Calu3 (cell line): Measurements from ENCODE around the gene DRAP1. TPM values are rescaled to one million over a fixed set of nuclear protein-coding genes. Genes with fewer than 3 reads are reported as not detected.
"Not testable (repeated sequence)": the region's sequence is repeated elsewhere in the genome, so short reads cannot be mapped to it uniquely, and the experiment has no call there.

ENCODE experiments used
- BruUV-seq: library from RNA; stranded (reverse); fragments of 400-500 nt; replicated peaks from 2 replicates; lab custom pipeline; 2021; lab: Mats Ljungman, UMichigan
- CTCF ChIA-PET: fragments of 300-600 bp; sonication (Branson Sonifier 250); formaldehyde crosslinking; loops from one replicate; lab custom pipeline; 2022; ENCODE audit warnings: antibody characterized with exemption; lab: Charles Lee
- DNase-seq: peaks from one replicate; pipeline ENCODE4 v3.0.0; 2022
- H3K27ac Mint-ChIP-seq: one replicate; pipeline ENCODE4 v1.8.0; 2022; ENCODE audit warnings: mixed read lengths; ENCODE audit not compliant: unreplicated experiment
- H3K27me3 Mint-ChIP-seq: one replicate; pipeline ENCODE4 v1.8.0; 2022; ENCODE audit warnings: mixed read lengths; ENCODE audit not compliant: unreplicated experiment
- H3K36me3 Mint-ChIP-seq: one replicate; pipeline ENCODE4 v1.8.0; 2022; ENCODE audit warnings: mild to moderate bottlenecking, moderate library complexity, mixed read lengths; ENCODE audit not compliant: insufficient read depth, unreplicated experiment
- H3K4me1 Mint-ChIP-seq: one replicate; pipeline ENCODE4 v1.8.0; 2022; ENCODE audit warnings: mild to moderate bottlenecking, low read depth, mixed read lengths; ENCODE audit not compliant: unreplicated experiment
- H3K4me3 Mint-ChIP-seq: one replicate; pipeline ENCODE4 v1.8.0; 2022; ENCODE audit warnings: mild to moderate bottlenecking, low read depth, moderate library complexity, mixed read lengths; ENCODE audit not compliant: unreplicated experiment
- H3K9me3 Mint-ChIP-seq: one replicate; pipeline ENCODE4 v1.8.0; 2022; ENCODE audit warnings: low read depth, mixed read lengths; ENCODE audit not compliant: unreplicated experiment
- CTCF ChIP-seq: fragments of 200-600 bp; IDR thresholded peaks from one replicate; pipeline ENCODE4 v1.8.0; 2022; ENCODE audit warnings: antibody characterized with exemption; ENCODE audit not compliant: unreplicated experiment
- intact Hi-C: fragments of 100-400 bp; cut with micrococcal nuclease; formaldehyde crosslinking; loops from one replicate; pipeline ENCODE4 v1.10.0; 2022; ENCODE audit not compliant: unreplicated experiment
- total RNA-seq: library from RNA; stranded (reverse); gene quantifications from 2 replicates; pipeline ENCODE4 v1.2.3, GENCODE V29; 2022

Gene DRAP1
- total RNA-seq, 1 experiment from 2014 or later: 114 TPM

- Mint-ChIP-seq H3K9me3 (no peaks in the 10 kb centered on the region), H3K4me1 (peaks cover 54% of the 10 kb centered on the region), H3K27ac (peak within 1 kb of the TSS; percentile 92), H3K4me3 (peak within 1 kb of the TSS; percentile 83), H3K36me3 (peaks cover 90% of the 10 kb centered on the region), H3K27me3 (no peaks in the 10 kb centered on the region)
- TF ChIP-seq CTCF: no peak
- DNase-seq: peak; percentile 97
- CTCF ChIA-PET: interaction anchor here (0.6 to 2.1 kb wide), 15 partner anchors 8 to 184 kb away, joined by 3 to 8 read pairs (median 4); partner anchors contain the start of genes BANF1, EIF1AD, FOSL1 and MUS81
- intact Hi-C loops: no loop called here
- BruUV-seq: no TSS peak
Measured at GRCh38 chr11:65890324-65891218, 28.7 kb upstream of the DRAP1 start, which contains the start of gene CCDC85B. TSS of gene CCDC85B (plus strand) at chr11:65890673. CDS start at chr11:65890784, 111 bp downstream.

GRCh38 chr11:65891219-65892136 is 27.7 kb upstream of the DRAP1 start:
- CTCF ChIA-PET: interaction anchor here (0.7 to 2.1 kb wide), 10 partner anchors 9 to 131 kb away, joined by 3 to 8 read pairs (median 3); partner anchors contain the start of genes FOSL1 and MUS81
- TSS peak; percentile 70 for BruUV-seq
- H3K9me3 Mint-ChIP-seq: no peaks in the 10 kb centered on the region
- intact Hi-C loops: no loop called here
- DNase-seq: peak; percentile 60
- H3K27me3 Mint-ChIP-seq: no peaks in the 10 kb centered on the region
- H3K4me1 Mint-ChIP-seq: peaks cover 59% of the 10 kb centered on the region
- no peak for TF ChIP-seq CTCF
- H3K4me3 Mint-ChIP-seq: peak overlapping the region; percentile 83
- peak overlapping the region; percentile 25 for H3K27ac Mint-ChIP-seq
- H3K36me3 Mint-ChIP-seq: peaks cover 98% of the 10 kb centered on the region

- Mint-ChIP-seq H3K27ac (peak overlapping the region; percentile 25), H3K4me1 (peaks cover 59% of the 10 kb centered on the region), H3K36me3 (peaks cover 98% of the 10 kb centered on the region), H3K4me3 (peak overlapping the region; percentile 83)
- CTCF ChIA-PET: interaction anchor here (0.9 to 2.1 kb wide), 4 partner anchors 8 to 32 kb away, joined by 3 to 8 read pairs (median 4); partner anchors contain the start of genes FOSL1 and MUS81
- DNase-seq, BruUV-seq, H3K27me3 Mint-ChIP-seq, H3K9me3 Mint-ChIP-seq, intact Hi-C loops: not testable (repeated sequence)
Measured at GRCh38 chr11:65892137-65892540, 27.1 kb upstream of the DRAP1 start.

- intact Hi-C loops: no loop called here
- no TSS peak for BruUV-seq
- CTCF ChIA-PET: interaction anchor here (0.6 to 0.9 kb wide), 2 partner anchors 10 to 319 kb away, joined by 3 read pairs; no protein-coding TSS in a partner anchor
- peak overlapping the region; percentile 83 for H3K4me3 Mint-ChIP-seq
- no peaks in the 10 kb centered on the region for H3K27me3 Mint-ChIP-seq
- H3K36me3 Mint-ChIP-seq: peaks cover 98% of the 10 kb centered on the region
- H3K27ac Mint-ChIP-seq: peak overlapping the region; percentile 25
- H3K4me1 Mint-ChIP-seq: peaks cover 60% of the 10 kb centered on the region
- H3K9me3 Mint-ChIP-seq: no peaks in the 10 kb centered on the region
- DNase-seq: no peak
- no peak for TF ChIP-seq CTCF
Measured at GRCh38 chr11:65892661-65893317, 26.4 kb upstream of the DRAP1 start.
